Measurements from ENCODE around the gene CYP2U1. TPM values are rescaled to one million over a fixed set of nuclear protein-coding genes. Genes with fewer than 3 reads are reported as not detected.
"Not testable (repeated sequence)": the region's sequence is repeated elsewhere in the genome, so short reads cannot be mapped to it uniquely, and the experiment has no call there.

Gene CYP2U1
- total RNA-seq, 2 donors from 2014 or later = 0.90 to 1.3 TPM

GRCh38 chr4:107945809-107946208, 14.5 kb downstream of the CYP2U1 start:
- ATAC-seq (replicated peaks) = no peak
- Mint-ChIP-seq H3K27ac (no peak overlapping the region), H3K4me3 (no peak overlapping the region), H3K36me3 (ENCODE audit: low read depth) (peaks cover 26% of the 10 kb centered on the region), H3K27me3 (no peaks in the 10 kb centered on the region), H3K4me1 (no peaks in the 10 kb centered on the region), H3K9me3 (no peaks in the 10 kb centered on the region)

DNA sequence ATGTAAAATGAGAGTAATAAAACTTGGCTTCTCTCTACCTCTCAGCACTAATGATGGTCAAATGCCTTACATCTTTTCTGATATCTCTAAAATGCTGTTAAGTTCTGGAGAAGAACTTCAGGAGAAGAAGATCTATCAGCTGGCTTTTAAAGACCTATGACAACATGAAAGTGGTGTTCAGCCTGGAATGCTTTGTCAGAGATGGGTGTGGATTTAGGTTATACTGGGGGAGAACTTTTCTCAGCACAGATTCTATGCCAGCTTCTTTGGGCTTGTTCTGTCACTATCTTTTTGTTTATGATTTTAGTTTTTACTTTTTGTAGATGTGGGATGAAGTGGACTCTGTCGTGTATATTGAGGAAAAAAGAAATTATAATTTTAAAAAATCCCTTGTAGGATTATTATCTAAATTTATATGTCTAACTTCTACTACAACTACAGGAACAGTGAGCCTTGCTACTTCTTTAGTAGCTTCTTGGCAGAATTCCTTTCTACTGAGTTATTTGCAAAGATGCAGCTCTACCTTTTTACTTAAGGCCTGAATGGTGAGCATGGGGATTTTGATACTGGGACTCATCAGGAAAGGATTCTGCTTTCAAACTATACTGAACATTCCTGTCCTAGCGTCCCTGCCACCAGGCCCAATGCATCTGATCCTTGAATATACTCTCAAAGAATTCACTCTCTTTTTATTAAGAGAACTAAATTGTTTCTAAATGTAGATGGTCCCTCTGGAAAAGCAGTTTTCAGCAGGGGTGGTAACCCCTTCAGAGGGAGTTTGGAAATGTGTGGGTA, 19.6 kb downstream of the CYP2U1 start:
- Mint-ChIP-seq H3K27me3 (peaks cover under 1% of the 10 kb centered on the region), H3K4me1 (no peaks in the 10 kb centered on the region), H3K9me3 (peaks cover 9% of the 10 kb centered on the region), H3K36me3 (ENCODE audit: low read depth) (peaks cover 34% of the 10 kb centered on the region), H3K4me3 (no peak overlapping the region), H3K27ac (no peak overlapping the region)
- no peak for ATAC-seq (replicated peaks)

- no peak for ATAC-seq (replicated peaks)
- H3K27ac Mint-ChIP-seq = no peak overlapping the region
- no peaks in the 10 kb centered on the region for H3K4me1 Mint-ChIP-seq
- H3K36me3 Mint-ChIP-seq (ENCODE audit: low read depth) = peaks cover 34% of the 10 kb centered on the region
- no peak overlapping the region for H3K4me3 Mint-ChIP-seq
- peaks cover 6% of the 10 kb centered on the region for H3K27me3 Mint-ChIP-seq
- peaks cover 15% of the 10 kb centered on the region for H3K9me3 Mint-ChIP-seq
Observed at GRCh38 chr4:107951551-107951950, 20.2 kb downstream of the CYP2U1 start.

DNA sequence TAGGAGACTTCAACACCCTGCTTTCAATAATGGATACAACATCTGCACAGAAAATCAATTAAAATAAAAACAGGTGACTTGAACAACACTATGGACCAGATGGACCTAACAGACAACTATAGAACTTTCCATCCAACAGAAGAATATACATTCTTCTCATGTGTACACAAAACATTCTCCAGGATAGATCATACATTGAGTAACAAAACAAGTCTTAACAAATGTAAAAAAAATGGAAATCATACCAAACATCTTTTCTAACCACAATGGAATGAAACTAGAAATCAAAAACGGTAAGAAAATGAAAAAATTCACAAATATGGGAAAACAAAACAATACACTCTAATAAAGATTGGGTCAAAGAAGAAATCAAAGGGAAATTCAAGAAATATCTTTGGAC, 24.7 kb downstream of the CYP2U1 start:
- H3K27ac Mint-ChIP-seq = no peak overlapping the region
- H3K9me3 Mint-ChIP-seq = peaks cover 26% of the 10 kb centered on the region
- no peaks in the 10 kb centered on the region for H3K4me1 Mint-ChIP-seq
- no peak overlapping the region for H3K4me3 Mint-ChIP-seq
- H3K36me3 Mint-ChIP-seq (ENCODE audit: low read depth) = peaks cover 7% of the 10 kb centered on the region
- no peak for ATAC-seq (replicated peaks)
- peaks cover 19% of the 10 kb centered on the region for H3K27me3 Mint-ChIP-seq

GRCh38 chr4:107966903-107967302, 35.6 kb downstream of the CYP2U1 start:
- H3K36me3 Mint-ChIP-seq (ENCODE audit: low read depth) = no peaks in the 10 kb centered on the region
- H3K27me3 Mint-ChIP-seq = no peaks in the 10 kb centered on the region
- ATAC-seq (replicated peaks) = no peak
- no peaks in the 10 kb centered on the region for H3K9me3 Mint-ChIP-seq
- H3K4me1 Mint-ChIP-seq = no peaks in the 10 kb centered on the region
- no peak overlapping the region for H3K27ac Mint-ChIP-seq
- no peak overlapping the region for H3K4me3 Mint-ChIP-seq

GRCh38 chr4:107967519-107967918, 36.2 kb downstream of the CYP2U1 start:
- H3K27me3 Mint-ChIP-seq; H3K9me3 Mint-ChIP-seq; ATAC-seq (replicated peaks); H3K4me1 Mint-ChIP-seq; H3K36me3 Mint-ChIP-seq (ENCODE audit: low read depth); H3K27ac Mint-ChIP-seq; H3K4me3 Mint-ChIP-seq: not testable (repeated sequence)

DNA sequence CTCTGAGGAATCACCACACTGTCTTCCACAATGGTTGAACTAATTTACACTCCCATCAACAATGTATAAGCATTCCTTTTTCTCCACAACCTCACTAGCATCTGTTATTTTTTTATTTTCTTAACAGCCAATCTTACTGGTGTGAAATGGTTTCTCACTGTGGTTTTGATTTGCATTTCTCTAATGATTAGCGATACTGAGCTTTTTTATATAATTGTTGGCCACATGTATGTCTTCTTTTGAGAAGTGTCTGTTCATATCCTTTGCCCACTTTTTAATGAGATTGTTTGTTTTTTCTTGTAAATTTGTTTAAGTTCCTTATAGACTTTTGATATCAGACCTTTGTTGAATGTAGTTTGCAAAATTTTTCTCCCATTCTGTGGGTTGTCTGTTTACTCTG, 36.6 kb downstream of the CYP2U1 start:
- ATAC-seq (replicated peaks); H3K27ac Mint-ChIP-seq; H3K36me3 Mint-ChIP-seq (ENCODE audit: low read depth); H3K4me1 Mint-ChIP-seq; H3K27me3 Mint-ChIP-seq; H3K9me3 Mint-ChIP-seq; H3K4me3 Mint-ChIP-seq: not testable (repeated sequence)

DNA sequence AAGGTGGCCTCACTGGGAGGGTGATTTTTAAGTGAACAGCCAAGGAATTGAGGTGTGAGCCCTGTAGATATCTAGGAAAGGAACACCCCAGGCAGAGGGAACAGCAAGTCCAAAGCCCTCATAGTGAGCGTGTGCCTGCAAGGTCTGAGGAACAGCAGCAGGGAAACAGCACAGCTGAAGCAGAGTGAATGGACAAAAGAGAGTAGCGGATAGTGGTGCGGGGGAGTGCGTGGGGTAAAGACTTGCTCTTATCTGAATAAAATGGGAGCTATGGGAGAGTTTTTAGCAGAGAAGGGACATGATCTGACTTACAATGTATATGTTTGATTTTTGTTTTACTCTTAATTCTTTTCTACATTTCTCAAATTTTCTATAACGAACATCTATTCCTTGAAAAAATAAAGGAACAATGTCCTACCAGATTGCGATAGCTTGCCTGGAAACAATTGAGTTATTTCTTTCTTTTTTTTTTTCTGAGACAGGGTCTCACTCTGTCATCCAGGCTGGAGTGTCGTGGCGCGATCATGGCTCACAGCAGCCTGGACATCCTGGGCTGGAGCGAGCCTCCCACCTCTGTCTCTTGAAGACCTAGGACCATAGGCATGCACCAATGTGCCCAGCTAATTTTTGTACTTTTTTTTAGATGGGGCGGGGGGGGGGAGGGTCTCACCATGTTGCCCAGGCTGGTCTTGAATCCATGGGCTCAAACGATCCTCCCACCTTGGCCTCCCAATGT, 38.9 kb downstream of the CYP2U1 start:
- H3K27me3 Mint-ChIP-seq = peaks cover 6% of the 10 kb centered on the region
- H3K36me3 Mint-ChIP-seq (ENCODE audit: low read depth) = no peaks in the 10 kb centered on the region
- H3K27ac Mint-ChIP-seq = no peak overlapping the region
- no peak overlapping the region for H3K4me3 Mint-ChIP-seq
- ATAC-seq (replicated peaks) = no peak
- H3K4me1 Mint-ChIP-seq = no peaks in the 10 kb centered on the region
- peaks cover 4% of the 10 kb centered on the region for H3K9me3 Mint-ChIP-seq

DNA sequence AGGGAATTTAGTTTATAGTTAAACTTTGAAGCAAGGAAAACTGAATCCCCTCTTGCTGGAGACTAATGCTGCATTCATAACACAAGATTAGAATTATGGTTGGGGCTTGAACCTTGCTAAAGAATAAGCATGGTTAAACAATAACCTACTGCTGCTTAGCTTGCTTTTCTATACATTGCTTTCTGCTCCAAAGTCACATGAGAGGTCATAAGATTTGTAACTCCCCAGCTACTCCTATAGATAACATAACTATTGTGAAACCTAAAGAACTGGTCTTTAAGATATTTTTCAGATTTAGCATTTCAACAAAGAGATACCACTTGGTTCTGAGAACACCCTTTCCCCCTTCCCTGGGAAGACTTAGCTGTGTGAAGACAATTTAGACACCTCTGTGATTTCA, 41.3 kb downstream of the CYP2U1 start:
- ATAC-seq (replicated peaks) = no peak
- Mint-ChIP-seq H3K4me3 (no peak overlapping the region), H3K9me3 (peaks cover 4% of the 10 kb centered on the region), H3K27me3 (peaks cover 9% of the 10 kb centered on the region), H3K36me3 (ENCODE audit: low read depth) (no peaks in the 10 kb centered on the region), H3K4me1 (no peaks in the 10 kb centered on the region), H3K27ac (no peak overlapping the region)

DNA sequence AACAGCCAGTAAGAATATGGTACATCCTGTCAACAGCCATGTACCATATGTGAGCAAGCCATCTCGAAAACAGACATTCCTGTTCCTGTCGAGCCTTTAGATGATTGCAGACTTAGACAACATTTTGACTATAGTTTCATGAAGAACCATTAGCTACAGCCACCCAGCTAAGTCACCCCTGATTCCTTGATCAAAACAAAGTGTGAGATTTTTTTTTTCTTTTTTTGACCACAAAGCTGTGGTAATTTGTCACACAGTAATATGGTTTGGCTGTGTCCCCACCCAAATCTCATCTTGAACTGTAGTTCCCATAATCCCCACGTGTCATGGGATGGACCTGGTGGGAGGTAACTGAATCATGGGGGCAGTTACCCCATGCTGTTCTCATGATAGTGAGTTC, 43.2 kb downstream of the CYP2U1 start:
- Mint-ChIP-seq H3K9me3 (peaks cover 4% of the 10 kb centered on the region), H3K4me1 (no peaks in the 10 kb centered on the region), H3K36me3 (ENCODE audit: low read depth) (no peaks in the 10 kb centered on the region), H3K27ac (no peak overlapping the region), H3K27me3 (peaks cover 9% of the 10 kb centered on the region), H3K4me3 (no peak overlapping the region)
- no peak for ATAC-seq (replicated peaks)

GRCh38 chr4:107977482-107977881, 46.1 kb downstream of the CYP2U1 start:
- no peaks in the 10 kb centered on the region for H3K4me1 Mint-ChIP-seq
- no peaks in the 10 kb centered on the region for H3K36me3 Mint-ChIP-seq (ENCODE audit: low read depth)
- H3K27ac Mint-ChIP-seq = no peak overlapping the region
- no peak overlapping the region for H3K4me3 Mint-ChIP-seq
- peaks cover 4% of the 10 kb centered on the region for H3K9me3 Mint-ChIP-seq
- peaks cover 9% of the 10 kb centered on the region for H3K27me3 Mint-ChIP-seq
- ATAC-seq (replicated peaks) = no peak

DNA sequence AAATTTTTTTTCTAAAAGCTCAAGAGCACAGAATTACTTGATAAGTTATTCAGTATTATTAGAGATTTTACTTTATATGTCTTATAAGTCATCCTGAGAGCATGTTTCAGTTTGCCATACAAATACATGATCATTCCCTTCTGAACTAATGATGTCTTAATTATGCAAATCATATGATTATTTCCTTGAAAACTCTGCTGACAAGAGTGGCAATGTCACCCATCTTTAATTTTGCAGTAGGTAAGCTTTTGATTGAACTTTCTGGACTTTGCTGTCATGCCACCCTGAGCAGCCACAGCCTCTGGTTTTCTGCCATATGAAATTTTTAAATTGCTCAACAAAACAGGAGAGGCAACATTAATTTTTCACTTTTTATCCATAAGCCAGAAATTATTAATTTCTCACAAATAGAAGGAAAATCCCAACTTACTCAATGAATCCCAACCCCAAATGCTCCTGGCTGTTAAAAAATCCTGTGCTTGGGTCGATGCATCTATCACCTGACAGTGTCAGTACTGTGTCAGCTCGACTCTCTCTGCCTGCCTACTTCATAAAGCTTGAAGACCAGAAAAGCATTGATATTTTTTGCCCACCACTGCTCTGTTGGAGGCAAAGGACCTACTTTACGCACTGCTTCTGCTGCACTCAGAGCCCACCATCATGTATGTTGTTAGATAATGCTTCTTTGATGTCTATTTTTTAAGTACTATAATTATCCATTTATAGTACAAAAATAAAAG, 46.8 kb downstream of the CYP2U1 start:
- no peaks in the 10 kb centered on the region for H3K4me1 Mint-ChIP-seq
- H3K9me3 Mint-ChIP-seq = peaks cover 4% of the 10 kb centered on the region
- no peak for ATAC-seq (replicated peaks)
- H3K4me3 Mint-ChIP-seq = no peak overlapping the region
- H3K36me3 Mint-ChIP-seq (ENCODE audit: low read depth) = no peaks in the 10 kb centered on the region
- H3K27ac Mint-ChIP-seq = no peak overlapping the region
- H3K27me3 Mint-ChIP-seq = peaks cover 7% of the 10 kb centered on the region

GRCh38 chr4:107978716-107979451, 47.5 kb downstream of the CYP2U1 start:
- no peak for ATAC-seq (replicated peaks)

More at GRCh38 chr4:107978716-107979451, 47.5 kb downstream of the CYP2U1 start:
- no peak overlapping the region for H3K27ac Mint-ChIP-seq
- no peak overlapping the region for H3K4me3 Mint-ChIP-seq
- H3K9me3 Mint-ChIP-seq = peaks cover 4% of the 10 kb centered on the region
- H3K27me3 Mint-ChIP-seq = peaks cover 6% of the 10 kb centered on the region
- no peaks in the 10 kb centered on the region for H3K4me1 Mint-ChIP-seq
- H3K36me3 Mint-ChIP-seq (ENCODE audit: low read depth) = no peaks in the 10 kb centered on the region

Data from activated T-helper 17 cell treated with anti-CD3 and anti-CD28 coated beads, Interleukin-2, amount 50 U/mL, for 72 hours (primary cell).